Neural cell (in vitro differentiated cells): ENCODE data around the gene CRABP2.

ENCODE experiments used
- CTCF ChIP-seq: fragments of 450-650 bp; IDR thresholded peaks from 2 replicates; pipeline ENCODE4 v1.5.1; 2014; ENCODE audit warnings: antibody characterized with exemption, mild to moderate bottlenecking, moderate library complexity; ENCODE audit not compliant: poor library complexity, severe bottlenecking
- EP300 ChIP-seq: fragments of 450-650 bp; conservative IDR thresholded peaks from 2 replicates; pipeline ENCODE4 v1.6.1; 2014; ENCODE audit warnings: antibody characterized with exemption, mild to moderate bottlenecking, moderate library complexity; ENCODE audit not compliant: poor library complexity, severe bottlenecking
- POLR2AphosphoS5 ChIP-seq: IDR thresholded peaks from 2 replicates; pipeline ENCODE4 v1.6.1; 2012

GRCh38 chr1:156665539-156665938 is 39.8 kb downstream of the CRABP2 start:
- TF ChIP-seq CTCF, result no peak
- TF ChIP-seq POLR2AphosphoS5, result no peak
- TF ChIP-seq EP300, result no peak
